Fibroblast of skin of left quadriceps (primary cell): ENCODE measurements around the gene PLCG2.
"Not testable (repeated sequence)": the region's sequence is repeated elsewhere in the genome, so short reads cannot be mapped to it uniquely, and the experiment has no call there.

Source experiments
- DNase-seq, 2 experiments: peaks; one replicate each; pipeline ENCODE4 v3.0.0-alpha.2; 2013; ENCODE audit warnings: low read depth in 2 of 2

Gene PLCG2

GRCh38 chr16:81778861-81779535, at the start of gene PLCG2:
Gene PLCG2, plus strand, starts transcription at chr16:81779291. Its CDS starts 6,699 bp downstream, at chr16:81785990.
- DNase-seq, result no peak

GRCh38 chr16:81729451-81729850, 49.6 kb upstream of the PLCG2 start:
- no peak for DNase-seq

- peak; percentile 55 for DNase-seq
These were observed 48.7 kb upstream of the PLCG2 start for GRCh38 chr16:81730090-81731051.

- no peak for DNase-seq
These were observed 47.4 kb upstream of the PLCG2 start for GRCh38 chr16:81731649-81732048.

GRCh38 chr16:81732699-81733098, 46.4 kb upstream of the PLCG2 start:
- no peak for DNase-seq

GRCh38 chr16:81733295-81733694, 45.8 kb upstream of the PLCG2 start:
- DNase-seq, result no peak

- DNase-seq, result no peak
These were observed 44.3 kb upstream of the PLCG2 start for GRCh38 chr16:81734632-81735434.

GRCh38 chr16:81737885-81738536, 41.1 kb upstream of the PLCG2 start:
- peak; percentile 39 to 44 for DNase-seq

- DNase-seq, result no peak
These were observed 40.2 kb upstream of the PLCG2 start for GRCh38 chr16:81738783-81739496.

GRCh38 chr16:81739503-81739902, 39.6 kb upstream of the PLCG2 start:
- no peak for DNase-seq

- DNase-seq, result no peak
These were observed 38.9 kb upstream of the PLCG2 start for GRCh38 chr16:81740169-81740568.

GRCh38 chr16:81741430-81741770, 37.7 kb upstream of the PLCG2 start:
- not testable (repeated sequence) for DNase-seq

GRCh38 chr16:81744385-81744784, 34.7 kb upstream of the PLCG2 start:
- no peak for DNase-seq

- no peak for DNase-seq
These were observed 34.2 kb upstream of the PLCG2 start for GRCh38 chr16:81744911-81745310.

GRCh38 chr16:81745704-81746558, 33.2 kb upstream of the PLCG2 start:
- peak; percentile 24 to 26 for DNase-seq

GRCh38 chr16:81746566-81746965, 32.5 kb upstream of the PLCG2 start:
- no peak for DNase-seq

GRCh38 chr16:81748476-81749198, 30.5 kb upstream of the PLCG2 start:
- no peak for DNase-seq

GRCh38 chr16:81752225-81752875, 26.7 kb upstream of the PLCG2 start:
- no peak for DNase-seq

- DNase-seq, result no peak
These were observed 26.2 kb upstream of the PLCG2 start for GRCh38 chr16:81752876-81753227.
